Measurements from ENCODE around the gene SLC10A7. TPM values are rescaled to one million over a fixed set of nuclear protein-coding genes. Genes with fewer than 3 reads are reported as not detected.

The SLC10A7 gene
- total RNA-seq, 1 donor from 2014 or later = 8.9 TPM

DNA sequence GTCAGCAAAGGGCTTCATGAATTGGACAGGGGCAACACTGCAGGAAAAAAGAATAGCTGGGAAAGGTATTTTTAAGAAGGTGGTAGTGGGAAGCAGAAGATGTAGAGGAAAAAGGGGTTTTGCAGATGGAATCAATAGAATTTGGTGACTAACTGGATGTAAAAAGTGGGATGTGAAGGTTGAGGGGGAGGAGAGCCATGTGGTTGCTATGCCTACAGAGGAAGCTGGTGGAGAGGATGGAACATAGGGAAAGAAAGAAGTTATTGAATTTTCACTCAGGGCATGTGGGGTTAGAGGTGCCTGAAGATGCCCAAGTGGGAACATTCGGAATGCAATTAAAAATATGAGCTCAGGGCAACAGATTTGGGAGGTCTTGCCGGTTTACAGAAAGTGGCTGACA is 274.4 kb downstream of the SLC10A7 start:
- no peak overlapping the region for H3K4me2 ChIP-seq (ENCODE audit: low read length)
- H3K79me2 ChIP-seq (ENCODE audit: insufficient read depth, low read length) = no peaks in the 10 kb centered on the region
- H3K4me3 ChIP-seq (ENCODE audit: insufficient read depth, low read depth, low read length) = no peak overlapping the region
- H2AFZ ChIP-seq (ENCODE audit: low read depth, low read length) = no peak overlapping the region
- peaks cover 4% of the 10 kb centered on the region for H3K9me3 Mint-ChIP-seq (ENCODE audit: unreplicated experiment)
- H3K36me3 Mint-ChIP-seq (ENCODE audit: low read depth, unreplicated experiment) = no peaks in the 10 kb centered on the region
- no peaks in the 10 kb centered on the region for H3K4me1 Mint-ChIP-seq (ENCODE audit: low read depth, unreplicated experiment)
- H3K27ac Mint-ChIP-seq (ENCODE audit: unreplicated experiment) = no peak overlapping the region
- no peak overlapping the region for H3K27ac ChIP-seq (ENCODE audit: low read depth, low read length)
- no peaks in the 10 kb centered on the region for H3K27me3 ChIP-seq (ENCODE audit: insufficient read depth, low read length)
- FAIRE-seq (no peak), DNase-seq (ENCODE audit: low read depth) (no peak)
- no peaks in the 10 kb centered on the region for H3K36me3 ChIP-seq (ENCODE audit: insufficient read depth, low read length)
- H3K27me3 Mint-ChIP-seq (ENCODE audit: low read depth, unreplicated experiment) = peaks cover 11% of the 10 kb centered on the region
- no peak for TF ChIP-seq EZH2 (IDR thresholded peaks at IDR 0.05; ENCODE audit: insufficient read depth, low read length)
- TF ChIP-seq, protein P1, sequence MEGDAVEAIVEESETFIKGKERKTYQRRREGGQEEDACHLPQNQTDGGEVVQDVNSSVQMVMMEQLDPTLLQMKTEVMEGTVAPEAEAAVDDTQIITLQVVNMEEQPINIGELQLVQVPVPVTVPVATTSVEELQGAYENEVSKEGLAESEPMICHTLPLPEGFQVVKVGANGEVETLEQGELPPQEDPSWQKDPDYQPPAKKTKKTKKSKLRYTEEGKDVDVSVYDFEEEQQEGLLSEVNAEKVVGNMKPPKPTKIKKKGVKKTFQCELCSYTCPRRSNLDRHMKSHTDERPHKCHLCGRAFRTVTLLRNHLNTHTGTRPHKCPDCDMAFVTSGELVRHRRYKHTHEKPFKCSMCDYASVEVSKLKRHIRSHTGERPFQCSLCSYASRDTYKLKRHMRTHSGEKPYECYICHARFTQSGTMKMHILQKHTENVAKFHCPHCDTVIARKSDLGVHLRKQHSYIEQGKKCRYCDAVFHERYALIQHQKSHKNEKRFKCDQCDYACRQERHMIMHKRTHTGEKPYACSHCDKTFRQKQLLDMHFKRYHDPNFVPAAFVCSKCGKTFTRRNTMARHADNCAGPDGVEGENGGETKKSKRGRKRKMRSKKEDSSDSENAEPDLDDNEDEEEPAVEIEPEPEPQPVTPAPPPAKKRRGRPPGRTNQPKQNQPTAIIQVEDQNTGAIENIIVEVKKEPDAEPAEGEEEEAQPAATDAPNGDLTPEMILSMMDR (IDR thresholded peaks at IDR 0.05; ENCODE audit: insufficient read depth, low read depth, low read length) = no peak
- H4K20me1 ChIP-seq (ENCODE audit: insufficient read depth, low read length) = no peaks in the 10 kb centered on the region
- H3K9me3 ChIP-seq (ENCODE audit: insufficient read depth, low read depth, low read length) = no peaks in the 10 kb centered on the region
- H3K9ac ChIP-seq (ENCODE audit: low read length) = no peak overlapping the region
- H3K4me3 Mint-ChIP-seq (ENCODE audit: unreplicated experiment) = no peak overlapping the region
- peaks cover 11% of the 10 kb centered on the region for H3K4me1 ChIP-seq (ENCODE audit: insufficient read depth, low read length)

DNA sequence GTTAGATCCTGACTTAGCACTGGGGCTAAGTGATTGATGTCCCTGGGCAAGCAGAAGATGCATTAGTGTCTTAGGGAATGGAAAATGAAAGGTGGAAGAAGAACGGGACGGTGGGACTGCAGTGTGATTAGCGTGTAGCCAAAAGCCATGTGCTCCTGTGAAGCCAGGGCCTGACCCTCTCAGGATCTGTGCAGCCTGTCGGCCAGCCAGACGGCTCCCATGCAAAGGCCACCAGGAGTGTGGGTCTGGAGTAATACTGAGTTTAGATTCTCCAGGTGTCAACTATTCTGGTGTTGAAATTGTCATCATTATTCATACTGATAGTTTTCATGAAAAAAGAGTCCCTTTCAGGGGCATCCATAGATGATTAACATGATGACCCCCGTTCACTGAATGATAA is 275.4 kb downstream of the SLC10A7 start:
- peaks cover 5% of the 10 kb centered on the region for H3K4me1 Mint-ChIP-seq (ENCODE audit: low read depth, unreplicated experiment)
- FAIRE-seq = no peak
- H3K9ac ChIP-seq (ENCODE audit: low read length) = no peak overlapping the region

DNA sequence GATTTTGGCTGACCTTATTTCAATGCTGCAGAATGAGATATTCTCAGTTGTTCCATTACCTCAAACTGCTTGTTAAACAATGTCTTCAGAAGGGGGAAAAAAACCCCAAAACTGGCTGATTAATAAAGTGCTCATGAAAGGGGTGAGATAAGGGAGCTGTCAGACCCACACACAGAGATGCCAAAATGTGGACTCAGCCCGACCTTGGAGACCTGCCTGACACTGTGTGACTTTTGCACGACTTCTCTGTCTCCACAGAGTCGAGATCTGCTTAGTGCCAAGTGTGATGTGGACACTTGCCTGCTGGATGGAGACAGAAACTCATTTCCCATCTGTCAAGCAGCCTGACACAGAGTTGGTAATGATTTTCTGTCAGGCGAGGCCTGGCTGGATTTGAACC is 275.9 kb downstream of the SLC10A7 start:
- DNase-seq (ENCODE audit: low read depth) (peak; percentile 42), FAIRE-seq (no peak)
- H2AFZ ChIP-seq (ENCODE audit: low read depth, low read length) = no peak overlapping the region
- Mint-ChIP-seq H3K27ac (ENCODE audit: unreplicated experiment) (no peak overlapping the region), H3K9me3 (ENCODE audit: unreplicated experiment) (peaks cover 4% of the 10 kb centered on the region), H3K4me1 (ENCODE audit: low read depth, unreplicated experiment) (peaks cover 8% of the 10 kb centered on the region), H3K27me3 (ENCODE audit: low read depth, unreplicated experiment) (peaks cover 11% of the 10 kb centered on the region), H3K4me3 (ENCODE audit: unreplicated experiment) (no peak overlapping the region), H3K36me3 (ENCODE audit: low read depth, unreplicated experiment) (no peaks in the 10 kb centered on the region)
- TF ChIP-seq, protein P1 (IDR thresholded peaks at IDR 0.05; ENCODE audit: insufficient read depth, low read depth, low read length) = no peak
- no peak for TF ChIP-seq EZH2 (IDR thresholded peaks at IDR 0.05; ENCODE audit: insufficient read depth, low read length)
- peaks cover 25% of the 10 kb centered on the region for H3K4me1 ChIP-seq (ENCODE audit: insufficient read depth, low read length)
- no peak overlapping the region for H3K4me3 ChIP-seq (ENCODE audit: insufficient read depth, low read depth, low read length)
- H3K4me2 ChIP-seq (ENCODE audit: low read length) = no peak overlapping the region
- no peak overlapping the region for H3K9ac ChIP-seq (ENCODE audit: low read length)
- H3K27ac ChIP-seq (ENCODE audit: low read depth, low read length) = no peak overlapping the region
- H3K27me3 ChIP-seq (ENCODE audit: insufficient read depth, low read length) = no peaks in the 10 kb centered on the region
- H3K36me3 ChIP-seq (ENCODE audit: insufficient read depth, low read length) = no peaks in the 10 kb centered on the region
- no peaks in the 10 kb centered on the region for H4K20me1 ChIP-seq (ENCODE audit: insufficient read depth, low read length)
- no peaks in the 10 kb centered on the region for H3K9me3 ChIP-seq (ENCODE audit: insufficient read depth, low read depth, low read length)
- H3K79me2 ChIP-seq (ENCODE audit: insufficient read depth, low read length) = no peaks in the 10 kb centered on the region

More for the DNA sequence above, 275.4 kb downstream of the SLC10A7 start:
- peaks cover 11% of the 10 kb centered on the region for H3K27me3 Mint-ChIP-seq (ENCODE audit: low read depth, unreplicated experiment)
- Histone ChIP-seq H3K27ac (ENCODE audit: low read depth, low read length) (no peak overlapping the region), H3K4me1 (ENCODE audit: insufficient read depth, low read length) (peaks cover 20% of the 10 kb centered on the region), H2AFZ (ENCODE audit: low read depth, low read length) (no peak overlapping the region), H3K4me3 (ENCODE audit: insufficient read depth, low read depth, low read length) (no peak overlapping the region), H3K36me3 (ENCODE audit: insufficient read depth, low read length) (no peaks in the 10 kb centered on the region), H3K27me3 (ENCODE audit: insufficient read depth, low read length) (no peaks in the 10 kb centered on the region), H3K4me2 (ENCODE audit: low read length) (no peak overlapping the region), H3K79me2 (ENCODE audit: insufficient read depth, low read length) (no peaks in the 10 kb centered on the region), H3K9me3 (ENCODE audit: insufficient read depth, low read depth, low read length) (no peaks in the 10 kb centered on the region), H4K20me1 (ENCODE audit: insufficient read depth, low read length) (no peaks in the 10 kb centered on the region)
- H3K9me3 Mint-ChIP-seq (ENCODE audit: unreplicated experiment) = peaks cover 4% of the 10 kb centered on the region
- no peak for DNase-seq (ENCODE audit: low read depth)
- H3K27ac Mint-ChIP-seq (ENCODE audit: unreplicated experiment) = peak overlapping the region; percentile 11
- no peak overlapping the region for H3K4me3 Mint-ChIP-seq (ENCODE audit: unreplicated experiment)
- TF ChIP-seq, protein P1 (IDR thresholded peaks at IDR 0.05; ENCODE audit: insufficient read depth, low read depth, low read length) = no peak
- TF ChIP-seq EZH2 (IDR thresholded peaks at IDR 0.05; ENCODE audit: insufficient read depth, low read length) = no peak
- H3K36me3 Mint-ChIP-seq (ENCODE audit: low read depth, unreplicated experiment) = no peaks in the 10 kb centered on the region
